HG02642 (cell line): ENCODE data around the gene RASSF4.

Experiments
- ATAC-seq: cut with Tn5 transposase; IDR thresholded peaks from one replicate; pipeline ENCODE4 v1.9.1; 2021; ENCODE audit warnings: mild to moderate bottlenecking; ENCODE audit not compliant: unreplicated experiment, poor library complexity

RASSF4 gene

DNA sequence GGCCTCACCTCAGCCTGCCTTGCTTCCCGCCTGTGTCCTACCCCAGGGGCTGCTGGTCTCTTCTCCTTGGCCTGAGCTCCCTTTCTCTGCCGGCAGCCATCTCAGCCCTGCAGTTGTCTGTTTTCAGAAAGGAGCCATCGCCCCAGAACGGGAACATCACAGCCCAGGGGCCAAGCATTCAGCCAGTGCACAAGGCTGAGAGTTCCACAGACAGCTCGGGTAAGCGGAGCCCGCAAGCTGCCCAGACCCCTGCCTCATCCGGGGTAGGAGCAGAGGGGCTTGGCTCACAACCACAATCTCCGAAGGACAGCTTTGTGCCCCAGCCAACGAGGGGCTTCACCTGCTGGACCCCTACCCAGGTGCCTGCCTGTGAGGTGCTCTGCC, 24.3 kb downstream of the RASSF4 start:
- no peak for ATAC-seq

DNA sequence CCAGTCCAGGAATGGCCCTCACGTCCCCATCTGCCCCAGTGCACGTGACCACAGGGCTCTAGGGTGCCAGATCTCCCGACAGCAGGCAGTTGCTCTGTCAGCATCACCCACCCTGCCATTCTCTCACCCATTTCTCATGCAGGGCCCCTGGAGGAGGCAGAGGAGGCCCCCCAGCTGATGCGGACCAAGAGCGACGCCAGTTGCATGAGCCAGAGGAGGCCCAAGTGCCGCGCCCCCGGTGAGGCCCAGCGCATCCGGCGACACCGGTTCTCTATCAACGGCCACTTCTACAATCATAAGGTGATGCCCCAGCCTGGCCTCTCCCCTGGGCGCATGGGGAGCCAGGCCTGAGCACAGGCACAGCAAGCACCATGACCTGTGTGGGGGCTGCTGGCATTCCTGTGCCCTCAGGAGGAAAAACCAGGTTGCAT, 25.1 kb downstream of the RASSF4 start:
- ATAC-seq: no peak

DNA sequence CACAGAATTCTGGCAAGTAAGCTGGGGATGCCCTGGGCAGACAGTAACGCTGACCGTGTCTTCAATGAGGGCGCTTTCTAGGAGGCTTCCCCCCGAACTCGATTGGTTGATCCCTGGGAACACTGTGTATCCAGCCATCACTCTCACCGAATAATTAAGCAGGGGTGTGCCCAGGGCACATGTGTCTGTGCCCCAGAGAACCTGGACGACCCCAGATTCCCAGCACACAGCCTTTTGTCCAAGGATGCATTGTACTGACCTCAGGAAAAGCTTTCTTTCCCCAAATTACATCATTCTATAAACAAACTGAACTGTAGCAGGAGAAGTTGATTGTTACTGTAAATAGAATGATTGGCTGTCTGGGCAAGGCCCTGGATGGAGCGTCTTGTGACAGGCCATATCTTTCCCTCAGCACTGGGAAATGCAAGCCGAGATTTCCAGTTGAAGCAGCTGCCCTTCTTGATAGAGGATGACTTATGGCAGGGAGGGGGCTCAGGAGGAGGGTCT, 25.6 kb downstream of the RASSF4 start:
- ATAC-seq: no peak

DNA sequence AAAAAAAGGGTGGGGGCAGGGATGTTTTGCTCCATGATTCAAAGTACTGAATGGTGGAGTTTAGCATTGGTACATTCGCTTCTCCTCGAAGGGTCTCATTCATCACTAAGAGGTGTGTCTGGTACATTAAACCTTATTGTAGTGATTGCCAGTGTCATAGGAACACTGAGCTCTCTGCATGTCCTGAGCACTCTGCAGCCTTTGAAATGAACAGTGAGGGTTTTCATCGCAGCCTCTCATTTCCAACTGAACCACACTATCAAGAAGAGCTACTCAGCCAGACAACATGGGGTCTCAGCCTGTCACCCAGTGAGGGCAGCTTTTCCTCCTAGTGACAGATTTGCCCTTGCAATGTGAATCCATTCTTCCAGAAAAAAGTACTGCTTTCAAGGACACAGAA, 26.6 kb downstream of the RASSF4 start:
- no peak for ATAC-seq

DNA sequence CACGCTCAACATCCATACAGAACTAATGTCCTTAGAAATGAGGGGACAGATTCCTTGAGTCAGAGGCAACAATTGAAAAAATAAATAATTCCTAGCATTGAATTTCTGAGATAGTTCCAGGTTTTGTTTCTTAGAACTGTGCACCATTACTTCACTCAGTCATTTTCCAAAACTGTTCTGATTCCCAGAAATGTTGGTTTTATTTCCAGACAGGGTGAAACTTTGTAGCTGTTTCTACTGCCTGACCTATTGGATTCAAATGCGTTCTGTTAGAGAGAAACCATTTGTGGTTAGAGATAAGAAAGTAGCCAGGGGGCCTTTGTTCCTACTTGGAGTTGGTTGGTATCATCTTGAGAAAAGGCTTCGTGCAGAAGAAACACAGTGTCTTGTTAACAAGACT, 27.1 kb downstream of the RASSF4 start:
- no peak for ATAC-seq

DNA sequence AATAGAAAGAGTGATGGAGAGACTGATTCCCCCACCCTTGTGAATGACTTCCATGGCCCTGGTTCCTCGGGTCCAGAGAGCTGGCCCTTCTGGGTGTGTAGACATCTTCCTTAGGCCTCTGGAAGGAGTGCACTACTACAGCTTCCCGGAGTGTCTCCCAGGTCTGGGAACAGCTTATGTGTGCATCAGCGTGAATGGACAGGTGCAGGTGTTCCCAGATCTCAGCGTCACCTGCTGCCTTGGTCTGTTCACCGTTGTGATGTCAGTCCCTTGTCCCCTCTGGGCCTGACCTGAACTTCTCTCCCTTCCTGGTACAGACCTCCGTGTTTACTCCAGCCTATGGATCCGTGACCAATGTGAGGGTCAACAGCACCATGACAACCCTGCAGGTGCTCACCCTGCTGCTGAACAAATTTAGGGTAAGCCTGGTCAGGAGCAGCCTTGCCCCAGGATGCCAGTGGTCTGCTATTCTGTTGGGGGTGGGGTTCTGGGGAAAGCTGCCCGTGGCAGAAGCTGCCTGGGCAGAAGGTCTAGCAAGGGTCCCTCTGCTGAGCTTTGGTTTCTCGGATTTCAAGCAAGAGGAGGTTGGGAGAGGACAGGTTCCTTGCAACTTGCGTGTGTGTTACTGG, 29.5 kb downstream of the RASSF4 start:
- no peak for ATAC-seq

DNA sequence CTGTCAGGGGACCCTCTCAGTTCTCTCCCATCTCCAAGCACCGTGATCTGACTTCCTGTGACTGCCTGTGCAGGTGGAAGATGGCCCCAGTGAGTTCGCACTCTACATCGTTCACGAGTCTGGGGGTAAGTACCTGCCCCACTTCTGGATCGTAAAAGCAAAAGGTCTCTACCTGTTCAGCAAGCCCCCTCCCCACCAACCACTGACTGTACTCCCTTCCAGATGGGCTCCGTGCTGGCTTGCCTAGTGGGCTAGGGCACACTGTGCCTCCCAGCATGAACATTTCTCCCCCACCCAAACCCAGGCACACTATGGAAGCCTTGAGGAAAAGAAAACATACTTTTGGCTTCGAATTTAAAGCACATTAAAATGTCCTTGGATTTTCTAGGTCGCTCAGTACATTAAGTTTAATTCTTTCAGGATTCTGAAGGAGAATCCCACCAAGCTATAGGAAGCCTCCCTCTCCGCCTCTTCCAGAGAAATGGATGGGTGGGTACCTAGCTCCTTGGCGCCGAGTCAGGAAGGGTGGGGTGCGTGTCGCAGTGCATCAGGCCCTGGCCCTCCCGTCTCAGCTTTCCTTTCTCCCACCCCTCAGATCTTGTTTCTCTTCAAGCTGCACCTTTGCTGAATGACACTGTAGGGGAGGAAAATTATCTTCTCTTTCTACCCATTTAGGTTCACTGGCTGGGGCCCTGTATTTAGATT, 30.1 kb downstream of the RASSF4 start:
- ATAC-seq: no peak

DNA sequence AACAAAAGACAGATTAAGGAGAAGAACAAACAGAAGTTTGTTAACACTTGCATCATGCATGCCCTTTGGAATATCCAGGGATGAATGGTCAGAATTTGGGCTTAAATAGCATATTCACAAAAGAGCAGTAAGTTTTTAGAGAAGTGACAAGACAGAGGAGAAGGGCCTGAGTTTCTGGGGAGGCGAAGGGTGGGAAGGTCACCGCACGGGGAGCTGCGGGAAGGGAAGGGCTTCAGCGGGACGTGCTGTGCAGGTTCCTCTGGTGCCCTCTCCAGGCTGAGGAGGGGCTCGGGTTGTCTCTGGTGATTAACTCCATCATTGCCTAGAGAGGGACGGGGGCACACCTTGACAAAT, 30.7 kb downstream of the RASSF4 start:
- ATAC-seq: no peak

DNA sequence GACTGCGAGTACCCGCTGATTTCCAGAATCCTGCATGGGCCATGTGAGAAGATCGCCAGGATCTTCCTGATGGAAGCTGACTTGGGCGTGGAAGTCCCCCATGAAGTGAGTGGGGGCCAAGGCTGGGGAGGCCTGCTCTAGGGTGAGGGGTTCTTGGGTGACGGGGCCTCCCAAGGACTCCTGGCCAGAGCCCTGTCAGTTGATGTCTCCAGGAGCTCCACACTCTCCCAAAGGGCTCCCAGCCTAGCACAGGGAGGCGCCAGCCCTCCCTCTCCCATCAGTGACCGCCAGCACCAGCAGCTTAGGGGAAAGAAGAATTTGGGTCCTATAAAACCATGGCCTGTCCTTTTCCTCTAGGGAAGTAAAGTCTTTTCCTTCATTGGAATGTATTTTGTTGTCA, 31.4 kb downstream of the RASSF4 start:
- ATAC-seq: no peak

DNA sequence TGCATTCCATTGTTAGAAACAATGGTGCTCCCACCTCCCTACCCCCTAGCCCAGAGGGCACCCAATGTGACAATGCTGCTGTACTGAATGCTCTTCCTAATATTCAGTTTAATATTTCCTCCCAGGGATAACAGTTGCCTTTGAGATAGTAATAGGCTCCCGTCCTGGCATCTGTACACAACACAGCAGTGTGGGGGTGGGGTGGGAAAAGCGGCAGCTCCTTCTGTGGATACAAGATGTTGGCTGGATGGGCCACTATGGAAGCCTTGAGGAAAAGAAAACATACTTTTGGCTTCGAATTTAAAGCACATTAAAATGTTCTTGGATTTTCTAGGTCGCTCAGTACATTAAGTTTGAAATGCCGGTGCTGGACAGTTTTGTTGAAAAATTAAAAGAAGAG, 32.0 kb downstream of the RASSF4 start:
- no peak for ATAC-seq

DNA sequence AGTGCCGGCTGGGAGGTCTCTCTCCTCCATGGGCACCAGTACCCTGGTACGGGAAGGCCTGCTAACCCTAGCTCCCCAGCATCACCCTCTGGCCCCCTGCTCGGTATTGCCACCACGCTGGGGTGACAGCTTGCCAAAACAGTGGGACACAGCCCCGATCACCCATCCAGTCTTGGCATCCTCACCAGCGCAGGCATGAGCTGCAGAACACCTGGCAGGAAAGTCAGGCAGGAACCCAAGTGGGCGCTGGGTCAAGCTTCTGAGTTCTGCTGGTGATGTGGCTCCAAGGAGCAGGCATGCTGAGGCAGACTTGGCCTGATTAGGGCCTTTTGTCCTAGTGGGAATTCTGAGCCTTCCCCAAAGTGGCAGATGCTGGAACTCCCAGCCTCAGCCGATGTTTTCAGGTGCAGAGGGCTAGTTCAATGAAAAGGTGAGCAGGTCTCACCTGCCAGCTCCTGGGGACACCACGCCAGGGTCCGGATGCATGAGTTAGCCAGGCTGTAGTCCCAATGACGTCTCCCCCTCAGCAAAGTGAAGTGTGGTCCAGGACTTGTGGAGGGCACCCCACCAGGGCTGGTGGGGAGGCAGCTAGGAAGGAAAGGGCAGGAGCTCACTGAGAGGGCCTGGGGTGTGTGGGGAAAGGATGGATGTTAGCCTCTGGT, 32.6 kb downstream of the RASSF4 start:
- ATAC-seq: no peak

DNA sequence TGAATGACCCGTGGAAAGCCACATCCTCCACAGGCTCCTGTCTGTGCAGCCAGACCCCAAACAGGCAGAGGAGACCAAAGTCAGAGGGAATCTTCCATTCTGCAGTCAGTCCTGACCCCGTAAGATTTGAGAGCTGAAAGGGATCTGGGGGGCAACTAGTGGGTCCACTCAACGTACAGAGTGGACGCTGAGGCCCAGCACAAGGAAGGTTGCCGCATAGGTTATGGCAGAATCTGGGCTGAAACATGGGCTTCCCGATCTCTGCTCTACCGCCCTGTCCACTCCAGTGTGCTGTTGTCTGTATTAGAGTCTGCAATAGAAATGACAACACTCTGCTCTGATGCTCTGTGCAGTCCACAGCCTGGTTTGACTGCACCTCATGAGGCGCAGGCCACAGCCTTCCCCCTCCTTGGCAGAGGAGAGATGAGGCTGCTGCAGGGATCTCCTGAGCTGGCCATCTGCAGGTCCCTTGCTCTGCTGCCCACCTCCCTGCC, 33.2 kb downstream of the RASSF4 start:
- no peak for ATAC-seq

DNA sequence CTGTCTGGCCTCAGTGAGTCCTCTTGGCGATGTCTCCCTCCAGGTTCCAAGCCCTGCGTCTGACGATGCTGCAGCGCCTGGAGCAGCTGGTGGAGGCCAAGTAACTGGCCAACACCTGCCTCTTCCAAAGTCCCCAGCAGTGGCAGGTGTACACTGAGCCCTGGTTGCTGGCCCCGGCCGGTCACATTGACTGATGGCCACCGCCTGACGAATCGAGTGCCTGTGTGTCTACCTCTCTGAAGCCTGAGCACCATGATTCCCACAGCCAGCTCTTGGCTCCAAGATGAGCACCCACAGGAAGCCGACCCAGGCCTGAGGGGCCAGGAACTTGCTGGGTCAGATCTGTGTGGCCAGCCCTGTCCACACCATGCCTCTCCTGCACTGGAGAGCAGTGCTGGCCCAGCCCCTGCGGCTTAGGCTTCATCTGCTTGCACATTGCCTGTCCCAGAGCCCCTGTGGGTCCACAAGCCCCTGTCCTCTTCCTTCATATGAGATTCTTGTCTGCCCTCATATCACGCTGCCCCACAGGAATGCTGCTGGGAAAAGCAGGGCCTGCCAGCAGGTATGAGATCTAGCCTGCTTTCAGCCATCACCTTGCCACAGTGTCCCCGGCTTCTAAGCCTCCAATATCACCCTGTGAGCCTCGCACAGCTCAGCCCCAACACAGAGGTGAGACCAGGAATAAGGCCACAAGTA, 33.8 kb downstream of the RASSF4 start:
- no peak for ATAC-seq

DNA sequence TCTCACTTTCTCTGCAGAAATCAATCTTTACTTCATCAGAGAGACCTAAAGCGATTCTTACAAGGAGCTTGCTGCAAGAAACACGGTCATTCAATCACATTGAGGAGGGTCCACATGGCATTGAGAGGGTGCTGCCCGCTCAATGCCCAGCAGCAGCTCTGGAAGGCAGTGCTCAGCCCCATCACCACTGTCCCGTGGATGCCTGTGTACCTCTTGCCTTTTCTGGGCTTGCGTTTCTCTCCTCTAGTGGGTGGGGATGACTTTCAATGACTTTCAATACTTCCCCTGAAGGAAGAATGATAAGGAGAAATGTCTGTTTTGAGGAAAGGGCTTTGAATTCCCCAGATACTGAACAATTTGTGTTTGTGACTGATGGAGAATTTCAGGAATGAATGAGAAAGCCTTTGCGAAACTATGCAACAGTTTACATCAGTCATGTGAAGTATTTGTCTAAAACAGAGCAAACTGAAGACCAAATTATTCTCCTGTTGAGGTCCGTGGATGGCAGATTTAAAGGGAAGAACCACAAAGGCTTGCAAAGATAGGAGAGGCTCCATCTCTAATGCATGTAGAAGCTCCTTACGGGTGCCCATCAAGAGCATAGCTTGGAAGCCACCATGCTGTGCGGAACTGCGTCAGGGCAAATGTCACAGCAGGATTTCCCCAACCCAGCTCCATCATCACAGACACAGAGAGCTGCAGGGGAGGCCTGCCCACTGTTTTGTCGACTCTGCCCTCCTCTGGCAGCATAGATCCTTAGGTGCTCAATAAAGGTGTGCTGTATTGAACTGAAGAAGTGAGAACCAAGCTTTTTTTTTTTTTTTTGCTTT, 34.5 kb downstream of the RASSF4 start:
- no peak for ATAC-seq

DNA sequence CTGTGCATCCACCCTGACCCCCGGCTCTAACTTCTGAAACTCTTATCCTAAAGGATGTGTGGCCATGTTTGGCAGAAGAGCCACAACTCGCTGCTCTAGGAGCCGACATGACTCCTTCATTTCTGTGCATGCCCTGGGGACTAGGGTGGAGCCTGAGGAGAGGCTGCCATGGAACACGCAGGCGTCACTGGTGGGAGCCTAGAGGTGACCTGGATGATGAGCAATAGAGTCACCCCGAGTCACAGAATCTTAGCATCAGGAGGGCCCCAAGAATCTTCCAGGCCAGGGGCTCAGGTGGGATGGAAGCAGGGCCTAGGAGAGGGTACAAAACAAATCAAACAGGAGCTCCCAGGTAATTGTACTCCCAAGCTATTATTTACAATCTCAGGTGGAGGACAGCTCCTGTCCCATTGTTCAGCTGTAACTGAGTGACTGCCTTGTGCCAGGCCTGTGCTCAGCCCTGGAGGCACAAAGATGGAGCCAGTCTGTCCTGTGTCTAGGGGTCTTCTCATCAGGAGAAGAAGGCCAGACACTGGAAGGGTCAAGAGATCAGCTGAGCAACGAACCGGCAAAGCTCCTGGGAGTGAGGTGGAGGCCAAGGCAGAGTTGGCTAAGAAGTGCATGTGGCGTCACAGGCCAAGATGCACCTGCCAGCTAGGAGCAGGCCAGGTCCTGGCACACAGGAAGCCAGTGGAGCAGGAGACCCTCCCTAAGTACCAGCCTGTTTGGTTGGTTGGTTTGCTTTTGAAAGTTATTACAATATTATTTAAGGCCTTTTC, 35.3 kb downstream of the RASSF4 start:
- no peak for ATAC-seq

DNA sequence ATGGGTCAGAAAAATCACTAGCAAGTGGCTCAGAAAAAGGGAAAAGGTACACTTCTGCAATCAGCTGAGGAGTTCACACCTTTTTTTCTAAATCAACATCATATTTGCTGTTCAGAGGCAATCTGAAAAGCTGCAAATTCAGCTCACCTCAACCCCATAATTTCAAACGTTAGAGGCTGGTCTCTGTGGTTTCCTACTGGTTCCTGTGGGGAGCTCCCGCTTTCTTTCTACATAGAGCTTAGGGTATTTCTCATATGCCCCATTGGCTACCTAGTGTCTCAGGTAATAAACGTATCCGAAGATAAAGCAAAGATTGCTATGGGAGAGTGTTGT, 35.9 kb downstream of the RASSF4 start:
- no peak for ATAC-seq

DNA sequence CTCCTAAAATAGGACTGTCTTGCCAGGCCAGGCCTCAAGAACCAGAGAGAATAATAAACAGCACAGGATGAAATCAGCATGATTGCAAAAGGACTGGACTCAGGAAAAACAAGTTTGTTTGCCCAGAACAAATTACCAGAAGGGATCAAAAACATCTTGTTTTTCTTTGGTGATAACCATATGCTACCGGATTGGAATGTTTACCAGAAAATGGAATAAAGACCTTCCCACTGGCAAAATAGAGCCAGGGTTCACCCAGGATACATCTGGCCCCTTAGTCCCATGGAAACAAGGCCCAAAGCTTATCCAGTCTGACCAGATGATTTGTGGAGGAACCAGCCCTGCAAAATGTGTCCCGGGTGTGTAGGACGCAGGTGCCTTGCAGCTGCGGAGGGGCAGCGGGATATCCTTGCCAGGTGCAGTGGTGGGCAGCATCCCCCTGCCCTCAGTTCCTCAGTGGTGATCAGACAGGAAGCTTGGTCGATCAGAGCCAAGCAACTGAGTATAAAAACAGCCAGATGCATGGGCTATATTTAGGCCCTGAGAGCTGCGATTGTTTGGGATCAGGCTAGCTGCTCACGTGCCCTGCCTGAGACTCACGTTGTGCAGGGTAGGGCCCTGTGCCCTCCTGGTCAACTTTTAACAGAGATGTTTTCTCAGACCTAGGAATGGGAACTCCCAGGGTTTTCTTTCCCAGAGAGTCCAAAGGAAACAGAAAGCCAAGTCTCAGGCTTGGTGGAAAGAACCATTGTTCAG, 36.5 kb downstream of the RASSF4 start:
- no peak for ATAC-seq

DNA sequence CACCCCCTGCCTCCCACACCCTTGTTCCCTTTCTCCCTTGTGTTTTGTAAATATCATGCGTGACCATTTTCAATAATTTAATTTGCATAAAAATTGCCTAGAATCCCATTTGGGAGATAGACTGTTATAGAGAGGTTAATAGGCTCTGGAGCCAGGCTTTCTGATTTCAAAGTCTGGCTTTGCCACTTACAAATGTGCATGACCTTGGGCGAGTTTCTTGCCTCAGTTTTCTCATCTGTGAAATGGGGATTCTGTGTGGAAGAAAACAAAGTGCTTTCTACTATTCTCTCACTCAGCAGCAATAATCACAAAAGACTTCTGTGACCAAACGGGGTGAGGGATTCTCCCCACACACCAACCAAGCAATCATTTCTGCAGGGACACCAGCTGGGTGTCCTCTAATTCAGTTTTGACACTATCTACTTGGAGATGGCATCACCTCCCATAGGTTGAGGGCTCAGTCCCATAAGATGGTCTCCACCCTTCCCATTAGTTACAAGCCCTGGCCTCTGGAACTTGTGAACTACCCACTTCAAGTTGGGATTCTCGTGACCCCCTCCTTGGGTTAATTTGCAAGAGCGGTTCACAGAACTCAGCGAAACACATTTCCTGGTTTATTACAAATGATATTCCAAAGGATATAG, 37.6 kb downstream of the RASSF4 start:
- no peak for ATAC-seq
